Measurements from ENCODE around the gene KCNJ5. TPM values are rescaled to one million over a fixed set of nuclear protein-coding genes. Genes with fewer than 3 reads are reported as not detected.

Gene KCNJ5
- total RNA-seq, 4 donors from 2014 or later: 0.15 to 1.0 (median 0.59) TPM; not detected in 1

DNA sequence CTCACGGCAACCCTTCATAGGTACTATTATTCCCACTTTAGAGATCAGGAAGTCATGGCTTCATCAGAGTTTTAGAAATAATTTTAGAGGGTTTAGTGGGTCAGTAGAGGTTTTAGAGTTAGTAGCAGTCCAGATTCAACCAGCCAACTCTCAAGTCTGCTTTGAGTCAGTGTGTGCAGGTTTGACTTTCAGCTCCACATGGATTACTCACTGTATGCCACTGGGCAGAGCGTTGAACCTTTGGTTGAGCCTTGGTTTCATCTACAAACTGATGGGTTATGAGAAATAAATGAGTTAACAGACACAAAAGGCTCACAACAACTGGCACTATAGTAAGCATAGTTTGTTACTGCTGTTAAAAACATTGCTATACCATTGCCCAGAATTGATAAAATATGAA lies 70.5 kb downstream of the KCNJ5 start:
- DNase-seq (ENCODE audit: low spot score in 2 of 2): no peak
- intact Hi-C loops (cut with DNase I; ENCODE audit: low total_unique reads): no loop called here
- no peak for TF ChIP-seq POLR2A (IDR thresholded peaks at IDR 0.05)
- 90 to 91% methylated on average over 2 of the region's 2 CpGs for WGBS, 2 donors
- H3K4me3 ChIP-seq (ENCODE audit: low read depth, poor library complexity, severe bottlenecking): no peak overlapping the region

DNA sequence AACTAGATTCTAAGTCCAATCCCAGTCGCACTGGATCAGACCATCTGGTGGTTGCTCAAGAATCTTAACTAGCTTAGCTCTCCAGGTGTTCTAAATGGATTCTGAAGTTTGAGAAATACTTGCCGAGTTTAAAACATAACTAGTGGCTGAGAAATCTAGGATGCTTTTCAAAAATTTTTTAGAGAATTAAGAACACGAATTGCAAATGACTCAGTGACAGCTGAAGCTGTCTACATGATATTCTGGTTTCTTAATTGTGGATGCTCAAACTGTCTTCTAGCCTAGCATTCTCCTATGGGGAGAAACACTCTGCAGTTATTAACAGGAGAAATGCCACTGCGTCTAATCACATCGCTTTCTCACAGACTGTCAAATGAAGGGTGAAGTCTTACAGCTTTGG lies 71.7 kb downstream of the KCNJ5 start:
- TF ChIP-seq, protein P1, sequence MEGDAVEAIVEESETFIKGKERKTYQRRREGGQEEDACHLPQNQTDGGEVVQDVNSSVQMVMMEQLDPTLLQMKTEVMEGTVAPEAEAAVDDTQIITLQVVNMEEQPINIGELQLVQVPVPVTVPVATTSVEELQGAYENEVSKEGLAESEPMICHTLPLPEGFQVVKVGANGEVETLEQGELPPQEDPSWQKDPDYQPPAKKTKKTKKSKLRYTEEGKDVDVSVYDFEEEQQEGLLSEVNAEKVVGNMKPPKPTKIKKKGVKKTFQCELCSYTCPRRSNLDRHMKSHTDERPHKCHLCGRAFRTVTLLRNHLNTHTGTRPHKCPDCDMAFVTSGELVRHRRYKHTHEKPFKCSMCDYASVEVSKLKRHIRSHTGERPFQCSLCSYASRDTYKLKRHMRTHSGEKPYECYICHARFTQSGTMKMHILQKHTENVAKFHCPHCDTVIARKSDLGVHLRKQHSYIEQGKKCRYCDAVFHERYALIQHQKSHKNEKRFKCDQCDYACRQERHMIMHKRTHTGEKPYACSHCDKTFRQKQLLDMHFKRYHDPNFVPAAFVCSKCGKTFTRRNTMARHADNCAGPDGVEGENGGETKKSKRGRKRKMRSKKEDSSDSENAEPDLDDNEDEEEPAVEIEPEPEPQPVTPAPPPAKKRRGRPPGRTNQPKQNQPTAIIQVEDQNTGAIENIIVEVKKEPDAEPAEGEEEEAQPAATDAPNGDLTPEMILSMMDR (IDR thresholded peaks at IDR 0.05): no peak
- TF ChIP-seq POLR2A (IDR thresholded peaks at IDR 0.05): no peak
- DNase-seq (ENCODE audit: low spot score in 2 of 2): no peak
- 89 to 94% methylated on average over 5 of the region's 5 CpGs for WGBS, 2 donors
- H3K4me3 ChIP-seq (ENCODE audit: low read depth, poor library complexity, severe bottlenecking): no peak overlapping the region
- intact Hi-C loops (cut with DNase I; ENCODE audit: low total_unique reads): no loop called here

DNA sequence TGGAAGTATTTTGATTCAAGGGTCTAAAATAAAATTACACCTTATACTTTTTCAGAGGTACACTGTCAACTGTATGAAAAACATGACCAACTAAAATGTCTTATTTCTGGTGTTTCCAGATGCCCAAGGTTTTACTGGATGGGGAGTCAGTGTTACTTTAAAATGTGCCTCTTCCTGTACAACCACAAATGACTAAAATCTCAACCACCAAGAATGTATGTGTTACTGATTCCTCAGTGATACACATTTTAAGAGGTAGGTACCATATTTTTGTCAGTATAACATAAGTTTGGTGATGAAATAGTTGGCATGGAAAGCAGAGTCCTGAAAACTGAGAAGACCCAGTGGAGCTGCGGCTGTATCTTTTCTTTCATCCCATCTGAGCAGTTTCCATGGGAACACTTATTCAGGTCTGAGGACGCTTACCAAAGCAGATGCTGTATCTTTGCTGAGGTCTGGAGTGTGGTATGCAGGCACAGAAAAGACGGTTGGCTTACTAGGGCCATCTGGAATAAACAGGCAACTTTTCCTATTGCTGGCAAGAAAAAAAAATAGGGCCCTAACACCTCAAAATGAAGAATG lies 72.7 kb downstream of the KCNJ5 start:
- TF ChIP-seq, protein P1 (IDR thresholded peaks at IDR 0.05): no peak
- TF ChIP-seq POLR2A (IDR thresholded peaks at IDR 0.05): no peak
- H3K4me3 ChIP-seq (ENCODE audit: low read depth, poor library complexity, severe bottlenecking): no peak overlapping the region
- 79 to 80% methylated on average over 3 of the region's 3 CpGs for WGBS, 2 donors
- intact Hi-C loops (cut with DNase I; ENCODE audit: low total_unique reads): no loop called here
- DNase-seq (ENCODE audit: low spot score in 2 of 2): no peak

DNA sequence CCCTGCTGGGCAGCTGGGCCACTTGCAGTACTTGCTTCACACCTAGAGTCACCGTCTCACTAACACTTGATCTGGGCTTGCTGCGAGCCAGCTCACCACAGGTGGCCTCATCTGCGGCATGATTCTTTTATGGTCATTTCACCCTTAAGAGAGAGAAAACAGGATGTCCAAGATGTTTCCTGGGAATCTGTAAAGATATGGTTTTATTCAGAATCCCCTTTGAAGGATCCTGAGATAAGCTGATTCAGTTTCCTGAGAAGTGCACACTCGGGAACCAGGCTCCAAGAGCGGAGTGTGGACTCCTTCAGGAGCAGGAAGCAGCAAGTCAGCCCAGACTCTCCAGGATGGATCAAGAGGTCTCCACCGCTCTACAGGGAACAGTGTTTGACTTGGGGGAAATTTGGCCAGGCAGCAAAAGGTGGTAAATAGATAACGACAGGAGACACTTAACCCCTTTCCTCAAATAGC lies 73.3 kb downstream of the KCNJ5 start:
- TF ChIP-seq, protein P1 (IDR thresholded peaks at IDR 0.05): no peak
- TF ChIP-seq POLR2A (IDR thresholded peaks at IDR 0.05): no peak
- no peak overlapping the region for H3K4me3 ChIP-seq (ENCODE audit: low read depth, poor library complexity, severe bottlenecking)
- no peak for DNase-seq (ENCODE audit: low spot score in 2 of 2)
- intact Hi-C loops (cut with DNase I; ENCODE audit: low total_unique reads): no loop called here
- WGBS, 2 donors: 82% methylated on average over 7 of the region's 7 CpGs

DNA sequence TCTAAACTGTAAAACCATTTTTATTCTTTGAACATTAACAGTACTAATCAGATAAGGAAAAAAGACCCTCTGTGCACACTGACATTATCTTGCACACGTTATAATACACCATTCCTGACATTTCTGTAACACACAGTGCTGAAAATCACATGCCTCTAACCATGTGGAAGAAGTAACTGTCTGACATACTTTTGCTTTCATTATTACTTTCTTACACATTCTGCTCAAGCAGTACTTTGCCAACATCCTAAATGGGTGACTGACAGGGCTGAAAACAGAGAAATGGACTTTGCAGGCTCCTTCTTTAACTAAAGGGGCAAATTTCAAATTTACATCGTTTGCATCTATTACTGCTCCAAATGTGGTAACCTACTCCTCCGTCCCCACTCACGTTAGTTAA lies 74.3 kb downstream of the KCNJ5 start:
- 45 to 50% methylated on average over 4 of the region's 4 CpGs for WGBS, 2 donors
- no peak overlapping the region for H3K4me3 ChIP-seq (ENCODE audit: low read depth, poor library complexity, severe bottlenecking)
- no peak for TF ChIP-seq POLR2A (IDR thresholded peaks at IDR 0.05)
- TF ChIP-seq, protein P1 (IDR thresholded peaks at IDR 0.05): no peak
- no peak for DNase-seq (ENCODE audit: low spot score in 2 of 2)
- intact Hi-C loops (cut with DNase I; ENCODE audit: low total_unique reads): no loop called here

DNA sequence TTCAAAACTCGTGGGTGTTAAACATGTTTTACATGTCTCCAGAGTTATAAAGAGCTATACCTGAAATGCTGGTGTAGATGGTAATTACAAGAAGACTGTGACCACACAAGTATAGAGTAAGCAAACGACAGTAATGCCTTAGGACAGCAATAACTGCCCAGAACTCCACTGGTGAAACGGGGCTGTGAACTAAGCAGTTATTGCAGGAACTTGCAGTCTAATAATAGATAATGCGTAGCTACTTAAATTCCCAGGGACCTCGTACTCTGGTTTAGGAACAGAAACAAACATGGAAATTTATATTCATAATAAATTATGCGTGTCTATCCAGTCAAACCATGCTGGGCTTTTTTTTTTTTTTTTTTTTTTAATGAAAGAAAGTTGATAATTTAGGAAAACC lies 76.4 kb downstream of the KCNJ5 start:
- intact Hi-C loops (cut with DNase I; ENCODE audit: low total_unique reads): no loop called here
- WGBS, 2 donors: 75 to 78% methylated on average over 6 of the region's 6 CpGs
- no peak overlapping the region for H3K4me3 ChIP-seq (ENCODE audit: low read depth, poor library complexity, severe bottlenecking)
- TF ChIP-seq POLR2A (IDR thresholded peaks at IDR 0.05): no peak
- TF ChIP-seq, protein P1 (IDR thresholded peaks at IDR 0.05): no peak
- DNase-seq (ENCODE audit: low spot score in 2 of 2): no peak
